Activated naive CD8-positive, alpha-beta T cell treated with anti-CD3 and anti-CD28 coated beads, Interleukin-2, amount 10 ng/mL, durations not matched to agents 7 days and 5 days (primary cell): ENCODE results near the gene GPC6. TPM values are rescaled to one million over a fixed set of nuclear protein-coding genes. Genes with fewer than 3 reads are reported as not detected.

Experiments
- ATAC-seq: fragments of 150-1000 bp; cut with Tn5 transposase; one replicate; pipeline ENCODE4 v1.10.0; 2021; ENCODE audit warnings: low read depth, moderate library complexity
- POLR2A ChIA-PET: fragments of 350-600 bp; sonication (Branson Sonifier 250); formaldehyde crosslinking; loops from one replicate; lab custom pipeline; 2021; ENCODE audit warnings: antibody characterized with exemption; lab: Charles Lee
- DNase-seq: peaks from one replicate; pipeline ENCODE4 v3.0.0; 2021
- H3K27ac Mint-ChIP-seq: one replicate; pipeline ENCODE4 v1.8.0; 2022; ENCODE audit warnings: mild to moderate bottlenecking, mixed read lengths
- H3K27me3 Mint-ChIP-seq: one replicate; pipeline ENCODE4 v1.8.0; 2022; ENCODE audit warnings: mild to moderate bottlenecking, moderate library complexity, mixed read lengths
- H3K36me3 Mint-ChIP-seq: one replicate; pipeline ENCODE4 v1.8.0; 2021; ENCODE audit warnings: mild to moderate bottlenecking, mixed read lengths
- H3K4me1 Mint-ChIP-seq: one replicate; pipeline ENCODE4 v1.8.0; 2021; ENCODE audit warnings: mixed read lengths
- H3K4me3 Mint-ChIP-seq: one replicate; pipeline ENCODE4 v1.8.0; 2022; ENCODE audit warnings: mild to moderate bottlenecking, moderate library complexity, mixed read lengths
- H3K9me3 Mint-ChIP-seq: one replicate; pipeline ENCODE4 v1.8.0; 2021; ENCODE audit warnings: mixed read lengths
- total RNA-seq, 2 experiments: library from RNA; stranded (reverse); gene quantifications; one replicate each; pipeline ENCODE4 v1.2.3, GENCODE V29; 2021

GPC6 gene
- total RNA-seq, 2 experiments from 2014 or later = not detected

- no peak for ATAC-seq
- H3K4me1 Mint-ChIP-seq = no peaks in the 10 kb centered on the region
- no peaks in the 10 kb centered on the region for H3K27me3 Mint-ChIP-seq
- no peak for DNase-seq
- no peaks in the 10 kb centered on the region for H3K9me3 Mint-ChIP-seq
- no peak overlapping the region for H3K4me3 Mint-ChIP-seq
- no peaks in the 10 kb centered on the region for H3K36me3 Mint-ChIP-seq
- POLR2A ChIA-PET = no interaction called here
- H3K27ac Mint-ChIP-seq = no peak overlapping the region
These were observed 946.8 kb downstream of the GPC6 start for GRCh38 chr13:94173312-94173854.

GRCh38 chr13:94174009-94174408 lies 947.4 kb downstream of the GPC6 start:
- H3K27ac Mint-ChIP-seq = no peak overlapping the region
- H3K27me3 Mint-ChIP-seq = no peaks in the 10 kb centered on the region
- no peaks in the 10 kb centered on the region for H3K9me3 Mint-ChIP-seq
- DNase-seq (no peak), ATAC-seq (no peak)
- H3K4me3 Mint-ChIP-seq = no peak overlapping the region
- POLR2A ChIA-PET = no interaction called here
- H3K4me1 Mint-ChIP-seq = peaks cover 3% of the 10 kb centered on the region
- H3K36me3 Mint-ChIP-seq = no peaks in the 10 kb centered on the region

GRCh38 chr13:94175076-94175475 lies 948.5 kb downstream of the GPC6 start:
- POLR2A ChIA-PET = no interaction called here
- H3K4me1 Mint-ChIP-seq = peaks cover 3% of the 10 kb centered on the region
- ATAC-seq (no peak), DNase-seq (no peak)
- no peaks in the 10 kb centered on the region for H3K9me3 Mint-ChIP-seq
- H3K36me3 Mint-ChIP-seq = no peaks in the 10 kb centered on the region
- H3K4me3 Mint-ChIP-seq = no peak overlapping the region
- no peaks in the 10 kb centered on the region for H3K27me3 Mint-ChIP-seq
- H3K27ac Mint-ChIP-seq = no peak overlapping the region

GRCh38 chr13:94176561-94176960 lies 950.0 kb downstream of the GPC6 start:
- ATAC-seq (no peak), DNase-seq (no peak)
- H3K27me3 Mint-ChIP-seq = no peaks in the 10 kb centered on the region
- H3K4me3 Mint-ChIP-seq = no peak overlapping the region
- H3K36me3 Mint-ChIP-seq = no peaks in the 10 kb centered on the region
- POLR2A ChIA-PET = no interaction called here
- H3K4me1 Mint-ChIP-seq = peaks cover 3% of the 10 kb centered on the region
- no peaks in the 10 kb centered on the region for H3K9me3 Mint-ChIP-seq
- H3K27ac Mint-ChIP-seq = no peak overlapping the region

GRCh38 chr13:94177041-94177440 lies 950.4 kb downstream of the GPC6 start:
- peaks cover 3% of the 10 kb centered on the region for H3K4me1 Mint-ChIP-seq
- H3K36me3 Mint-ChIP-seq = no peaks in the 10 kb centered on the region
- H3K27ac Mint-ChIP-seq = no peak overlapping the region
- no peaks in the 10 kb centered on the region for H3K27me3 Mint-ChIP-seq
- H3K4me3 Mint-ChIP-seq = no peak overlapping the region
- DNase-seq (no peak), ATAC-seq (no peak)
- POLR2A ChIA-PET = no interaction called here
- H3K9me3 Mint-ChIP-seq = no peaks in the 10 kb centered on the region

GRCh38 chr13:94178625-94179244 lies 952.1 kb downstream of the GPC6 start:
- H3K4me1 Mint-ChIP-seq = peaks cover 3% of the 10 kb centered on the region
- POLR2A ChIA-PET = no interaction called here
- DNase-seq (no peak), ATAC-seq (no peak)
- H3K9me3 Mint-ChIP-seq = no peaks in the 10 kb centered on the region
- no peak overlapping the region for H3K27ac Mint-ChIP-seq
- H3K4me3 Mint-ChIP-seq = no peak overlapping the region
- no peaks in the 10 kb centered on the region for H3K27me3 Mint-ChIP-seq
- H3K36me3 Mint-ChIP-seq = no peaks in the 10 kb centered on the region

GRCh38 chr13:94181461-94182107 lies 955.0 kb downstream of the GPC6 start:
- DNase-seq = no peak
- Mint-ChIP-seq H3K27me3 (no peaks in the 10 kb centered on the region), H3K27ac (no peak overlapping the region), H3K9me3 (no peaks in the 10 kb centered on the region), H3K4me1 (peaks cover 3% of the 10 kb centered on the region), H3K4me3 (no peak overlapping the region), H3K36me3 (no peaks in the 10 kb centered on the region)
- ATAC-seq = no peak
- POLR2A ChIA-PET = no interaction called here

GRCh38 chr13:94182185-94182761 lies 955.7 kb downstream of the GPC6 start:
- Mint-ChIP-seq H3K4me3 (no peak overlapping the region), H3K4me1 (peaks cover 3% of the 10 kb centered on the region), H3K27ac (no peak overlapping the region), H3K9me3 (no peaks in the 10 kb centered on the region), H3K36me3 (no peaks in the 10 kb centered on the region), H3K27me3 (no peaks in the 10 kb centered on the region)
- no peak for DNase-seq
- POLR2A ChIA-PET = no interaction called here
- no peak for ATAC-seq

- Mint-ChIP-seq H3K27ac (no peak overlapping the region), H3K4me1 (no peaks in the 10 kb centered on the region), H3K4me3 (no peak overlapping the region), H3K36me3 (no peaks in the 10 kb centered on the region), H3K27me3 (no peaks in the 10 kb centered on the region), H3K9me3 (no peaks in the 10 kb centered on the region)
- POLR2A ChIA-PET = no interaction called here
- ATAC-seq (no peak), DNase-seq (no peak)
These were observed 959.9 kb downstream of the GPC6 start for GRCh38 chr13:94186470-94186869.

GRCh38 chr13:94188201-94188854 lies 961.7 kb downstream of the GPC6 start:
- POLR2A ChIA-PET = no interaction called here
- H3K27me3 Mint-ChIP-seq = no peaks in the 10 kb centered on the region

GRCh38 chr13:94192431-94192975 lies 965.9 kb downstream of the GPC6 start:
- Mint-ChIP-seq H3K9me3 (no peaks in the 10 kb centered on the region), H3K4me3 (no peak overlapping the region), H3K36me3 (no peaks in the 10 kb centered on the region), H3K27ac (no peak overlapping the region), H3K4me1 (no peaks in the 10 kb centered on the region), H3K27me3 (no peaks in the 10 kb centered on the region)
- DNase-seq (no peak), ATAC-seq (no peak)
- POLR2A ChIA-PET = no interaction called here

More at GRCh38 chr13:94188201-94188854, 961.7 kb downstream of the GPC6 start:
- ATAC-seq = no peak
- no peaks in the 10 kb centered on the region for H3K4me1 Mint-ChIP-seq
- no peak overlapping the region for H3K27ac Mint-ChIP-seq
- no peaks in the 10 kb centered on the region for H3K36me3 Mint-ChIP-seq
- H3K4me3 Mint-ChIP-seq = no peak overlapping the region
- H3K9me3 Mint-ChIP-seq = no peaks in the 10 kb centered on the region
- DNase-seq = no peak

- ATAC-seq (no peak), DNase-seq (no peak)
- POLR2A ChIA-PET = no interaction called here
- Mint-ChIP-seq H3K4me1 (no peaks in the 10 kb centered on the region), H3K27ac (no peak overlapping the region), H3K36me3 (no peaks in the 10 kb centered on the region), H3K4me3 (no peak overlapping the region), H3K9me3 (no peaks in the 10 kb centered on the region), H3K27me3 (no peaks in the 10 kb centered on the region)
These were observed 969.1 kb downstream of the GPC6 start for GRCh38 chr13:94195715-94196114.

GRCh38 chr13:94196413-94196812 lies 969.8 kb downstream of the GPC6 start:
- Mint-ChIP-seq H3K4me3 (no peak overlapping the region), H3K27me3 (no peaks in the 10 kb centered on the region), H3K27ac (no peak overlapping the region), H3K9me3 (no peaks in the 10 kb centered on the region), H3K4me1 (no peaks in the 10 kb centered on the region), H3K36me3 (no peaks in the 10 kb centered on the region)
- no peak for DNase-seq
- POLR2A ChIA-PET = no interaction called here
- no peak for ATAC-seq
